SH-SY5Y (cell line): Measurements from ENCODE around the gene CAMTA1.

ENCODE experiments used
- GATA2 ChIP-seq: IDR thresholded peaks from 2 replicates; pipeline ENCODE4 v1.6.1; 2011; ENCODE audit warnings: mild to moderate bottlenecking, low read depth, low read length
- GATA3 ChIP-seq: IDR thresholded peaks from 2 replicates; pipeline ENCODE4 v1.6.1; 2011; ENCODE audit warnings: low read depth, mild to moderate bottlenecking, low read length, moderate library complexity

- TF ChIP-seq GATA2 (no peak), GATA3 (no peak)
These were observed 986.0 kb downstream of the CAMTA1 start, which contains the start of gene VAMP3 for GRCh38 chr1:7770997-7771822.
